GM19452 (cell line): ENCODE results near the gene ASTN2.

Experiments
- ATAC-seq: cut with Tn5 transposase; IDR thresholded peaks from one replicate; pipeline ENCODE4 v1.9.1; 2021; ENCODE audit not compliant: unreplicated experiment

ASTN2 gene

GRCh38 chr9:117306032-117306431 lies 108.8 kb downstream of the ASTN2 start:
- ATAC-seq: no peak

GRCh38 chr9:117305454-117305853 lies 109.4 kb downstream of the ASTN2 start:
- ATAC-seq: no peak

GRCh38 chr9:117304549-117304948 lies 110.3 kb downstream of the ASTN2 start:
- ATAC-seq: no peak

DNA sequence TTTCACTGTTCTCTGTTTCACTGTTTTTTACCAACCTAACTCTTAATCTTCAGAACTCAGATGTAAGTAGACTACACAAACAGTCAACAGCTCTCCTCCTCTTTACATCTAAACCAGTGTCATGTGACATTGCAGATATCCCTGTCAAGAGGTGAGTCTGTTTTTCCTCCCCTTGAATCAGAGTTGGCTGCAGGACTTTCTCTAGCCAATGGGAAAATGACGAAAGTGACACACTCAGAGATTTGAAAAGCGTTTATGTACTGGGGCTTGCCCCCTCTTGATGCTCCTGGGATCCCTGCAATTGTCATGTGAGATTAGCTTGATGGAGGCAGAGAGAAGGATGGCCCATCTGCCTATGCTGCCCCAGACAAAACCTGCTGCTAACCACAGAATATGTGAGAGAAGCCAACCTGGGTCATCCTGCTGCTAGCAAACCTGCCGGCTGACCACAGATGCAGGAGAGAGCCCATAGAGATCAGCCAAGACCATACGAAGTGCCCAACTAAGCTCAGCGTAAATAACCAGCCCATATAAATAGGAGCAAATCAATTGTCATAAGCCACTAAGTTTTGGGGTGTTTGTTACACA lies 111.1 kb downstream of the ASTN2 start:
- no peak for ATAC-seq

DNA sequence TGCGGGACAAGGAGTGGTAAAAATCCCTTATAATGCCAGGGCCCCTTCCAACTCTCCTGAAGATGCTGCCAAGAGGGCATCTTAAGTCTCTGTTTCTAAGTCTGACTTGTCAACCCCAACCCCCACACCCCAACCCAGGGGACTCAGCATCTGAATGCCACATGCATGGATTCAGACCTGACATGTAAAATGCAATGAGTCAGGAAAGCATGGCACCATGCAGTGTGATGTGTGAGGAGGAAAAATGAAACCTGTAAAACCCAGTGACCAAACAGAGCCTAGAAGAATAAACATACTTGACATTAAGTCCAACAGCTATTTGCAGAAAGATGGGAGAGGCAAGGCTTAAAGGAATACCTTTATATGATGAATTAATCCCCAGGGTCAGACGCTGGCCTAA lies 112.4 kb downstream of the ASTN2 start:
- no peak for ATAC-seq

DNA sequence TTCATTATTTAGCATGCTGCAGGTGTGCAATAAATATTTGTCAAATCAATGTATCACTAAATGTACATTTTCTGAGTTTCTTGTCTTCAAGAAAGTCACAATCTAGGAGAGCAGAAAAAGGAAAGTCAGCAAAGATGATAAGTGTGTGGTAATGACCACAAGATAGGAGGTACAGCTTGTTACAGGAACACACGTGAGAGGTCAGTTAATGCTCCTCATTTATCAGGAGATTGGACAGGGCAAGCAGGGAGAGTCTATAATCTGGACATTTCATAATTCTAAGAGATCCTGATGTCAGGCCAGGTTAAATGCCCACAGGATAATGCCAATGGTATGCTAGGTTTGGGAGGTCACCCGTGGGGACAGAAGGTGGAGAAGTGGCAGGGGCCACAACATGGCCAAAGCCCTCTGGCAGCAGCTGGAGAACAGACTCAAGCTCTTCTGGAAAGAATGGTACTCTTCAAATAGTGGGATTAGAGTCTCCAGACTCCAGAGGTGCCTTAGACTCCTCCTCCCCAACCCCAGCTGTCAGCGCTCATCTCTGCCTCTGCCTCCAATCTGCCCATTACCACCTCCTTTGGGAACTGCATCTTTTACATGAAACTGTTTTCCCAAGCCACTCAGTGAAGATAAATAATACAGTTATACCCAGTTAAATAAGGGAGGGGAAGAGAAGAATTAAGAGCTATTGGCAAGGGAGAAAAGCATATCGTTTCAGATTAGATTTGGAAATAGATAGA lies 114.3 kb downstream of the ASTN2 start:
- no peak for ATAC-seq

DNA sequence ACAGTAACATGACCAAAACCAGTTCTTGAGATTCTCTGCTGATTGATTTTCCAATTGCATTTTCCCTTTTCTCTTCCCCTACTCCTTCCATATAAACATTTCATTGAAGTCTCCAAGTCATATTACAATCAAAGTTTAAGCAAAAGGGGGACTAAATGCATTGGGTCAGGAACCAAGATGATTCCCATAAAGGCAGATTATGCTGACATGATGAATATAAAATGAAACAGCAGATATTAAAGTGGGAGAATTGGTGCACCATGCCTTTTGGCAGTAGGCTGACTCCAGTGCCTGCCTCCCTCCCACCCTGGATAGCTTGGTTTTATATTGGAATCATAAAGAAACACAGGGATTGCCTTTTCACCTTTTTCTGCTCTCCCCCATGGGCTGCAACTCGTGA lies 118.4 kb downstream of the ASTN2 start:
- no peak for ATAC-seq

- ATAC-seq: no peak
Measured at GRCh38 chr9:117293206-117294114, 121.4 kb downstream of the ASTN2 start.

GRCh38 chr9:117290856-117291622 lies 123.8 kb downstream of the ASTN2 start:
- no peak for ATAC-seq

DNA sequence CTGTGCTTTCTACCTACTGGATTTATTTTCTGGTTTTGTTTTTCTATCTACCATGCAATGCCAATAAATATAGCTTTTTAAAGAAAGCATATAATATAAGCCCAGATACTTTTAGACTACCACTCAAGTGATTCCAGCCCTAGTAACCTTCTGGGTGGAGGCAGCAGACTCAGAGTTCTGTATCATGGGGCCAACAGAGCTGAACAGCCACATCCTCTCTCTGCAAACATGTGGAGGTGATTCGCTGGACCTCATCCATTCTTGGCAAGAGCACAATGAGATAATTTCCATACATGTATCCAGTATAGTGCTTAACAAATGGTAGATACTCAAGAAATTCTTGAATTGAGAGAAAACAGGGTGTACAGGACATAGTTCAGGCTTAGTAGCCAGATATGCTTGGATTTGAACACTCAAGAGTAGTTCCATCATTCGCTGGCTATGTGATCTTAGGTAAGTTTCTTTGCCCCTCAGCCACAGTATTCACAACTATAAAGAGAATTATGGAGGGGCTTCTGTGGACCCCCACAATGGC lies 124.5 kb downstream of the ASTN2 start:
- no peak for ATAC-seq

GRCh38 chr9:117286245-117286644 lies 128.6 kb downstream of the ASTN2 start:
- no peak for ATAC-seq

GRCh38 chr9:117284414-117284813 lies 130.4 kb downstream of the ASTN2 start:
- ATAC-seq: no peak

- ATAC-seq: no peak
Measured at GRCh38 chr9:117282541-117282940, 132.3 kb downstream of the ASTN2 start.

DNA sequence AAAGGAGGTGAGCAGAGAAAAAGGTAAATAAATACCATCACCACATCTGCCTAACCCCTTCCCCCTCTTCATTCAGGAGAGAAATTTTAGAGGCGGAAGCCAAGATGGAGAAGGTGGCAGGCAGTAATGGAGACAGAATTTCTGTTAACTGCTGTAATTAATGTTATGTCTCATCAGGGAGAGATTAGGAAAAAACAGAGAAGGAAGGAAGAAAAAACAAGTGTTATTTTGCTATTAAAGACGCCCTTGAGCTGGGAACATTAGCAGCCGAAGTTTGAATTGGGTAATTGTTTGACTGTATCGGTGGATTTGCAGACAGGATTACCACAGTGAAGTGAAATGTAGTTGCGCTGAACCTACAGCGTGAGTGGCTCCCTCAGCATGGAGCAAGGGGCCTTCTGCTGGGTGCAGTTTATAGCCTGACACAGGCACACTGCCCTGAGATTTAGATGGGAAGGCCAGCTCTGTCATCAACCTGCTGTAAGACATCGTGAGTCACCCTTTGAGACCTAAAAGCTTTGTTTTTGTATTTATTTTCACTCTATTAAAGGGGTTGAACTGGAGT lies 136.3 kb downstream of the ASTN2 start:
- no peak for ATAC-seq

- no peak for ATAC-seq
Measured at GRCh38 chr9:117278020-117278419, 136.8 kb downstream of the ASTN2 start.

DNA sequence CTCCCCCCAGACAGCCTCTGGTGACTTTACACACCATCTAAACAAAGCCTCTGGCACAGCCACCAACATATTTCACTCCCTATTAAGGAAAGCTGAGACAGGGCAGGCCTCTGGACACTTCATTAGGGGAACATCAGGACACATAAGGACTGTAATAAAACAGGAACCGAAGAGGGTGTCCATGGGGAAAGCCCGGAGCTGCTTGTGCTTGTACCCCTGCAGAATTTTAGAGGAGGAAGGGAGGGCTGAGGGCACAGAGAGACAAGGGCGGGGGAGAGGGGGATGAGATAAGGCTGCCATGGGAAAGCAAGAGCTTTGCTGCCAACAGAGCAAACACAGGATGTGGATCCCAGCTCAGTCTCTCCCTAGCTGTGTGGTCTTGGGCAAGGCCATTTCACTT lies 138.4 kb downstream of the ASTN2 start:
- no peak for ATAC-seq

DNA sequence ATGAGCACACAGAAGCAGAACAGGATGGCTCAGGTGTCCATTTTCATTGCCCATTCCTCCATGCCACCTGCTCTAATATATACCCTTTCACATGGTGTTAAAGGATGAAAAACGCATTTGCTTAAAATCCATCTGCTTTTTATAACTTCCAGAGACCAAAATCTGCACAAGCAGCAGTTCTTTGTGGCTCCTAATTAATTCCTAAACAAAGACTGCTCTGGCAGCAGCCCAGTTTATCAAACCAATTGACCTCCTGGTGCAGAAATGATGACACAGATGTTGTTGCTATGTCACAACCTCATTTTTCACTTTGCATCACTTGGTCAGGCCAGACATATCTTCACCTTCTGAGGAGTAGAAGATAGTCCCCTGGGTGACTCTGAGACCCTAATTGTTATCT lies 141.2 kb downstream of the ASTN2 start:
- no peak for ATAC-seq

GRCh38 chr9:117268847-117269446 lies 145.9 kb downstream of the ASTN2 start:
- no peak for ATAC-seq

DNA sequence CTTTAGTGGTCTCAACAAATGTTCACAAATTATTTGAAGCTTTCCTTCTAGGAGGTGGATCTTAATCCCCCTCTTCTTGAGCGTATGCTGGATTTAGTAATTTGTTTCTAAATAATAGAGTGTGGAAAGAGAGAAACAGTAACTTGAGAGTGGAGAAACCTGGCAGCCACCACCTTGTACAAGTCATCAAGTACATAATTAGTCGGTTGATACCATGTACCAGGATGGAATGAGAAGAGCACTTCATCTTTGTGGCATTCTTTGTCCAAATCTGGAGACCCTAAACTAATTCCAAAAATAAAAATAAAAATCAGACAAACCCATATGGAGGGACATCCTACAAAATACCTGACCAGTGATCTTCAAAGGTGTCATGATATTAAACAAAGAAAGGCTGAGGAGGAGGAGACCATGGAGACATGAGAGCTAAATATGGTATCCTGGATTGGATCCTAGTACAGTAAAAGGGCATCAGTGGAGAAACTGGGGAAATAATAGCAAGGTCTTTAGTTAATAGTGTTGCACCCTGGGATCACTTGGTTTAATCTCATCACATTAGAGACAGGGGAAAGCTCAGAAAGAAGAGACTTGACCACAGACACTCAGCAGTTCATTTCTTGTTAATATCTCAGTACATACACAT lies 147.9 kb downstream of the ASTN2 start:
- ATAC-seq: no peak

DNA sequence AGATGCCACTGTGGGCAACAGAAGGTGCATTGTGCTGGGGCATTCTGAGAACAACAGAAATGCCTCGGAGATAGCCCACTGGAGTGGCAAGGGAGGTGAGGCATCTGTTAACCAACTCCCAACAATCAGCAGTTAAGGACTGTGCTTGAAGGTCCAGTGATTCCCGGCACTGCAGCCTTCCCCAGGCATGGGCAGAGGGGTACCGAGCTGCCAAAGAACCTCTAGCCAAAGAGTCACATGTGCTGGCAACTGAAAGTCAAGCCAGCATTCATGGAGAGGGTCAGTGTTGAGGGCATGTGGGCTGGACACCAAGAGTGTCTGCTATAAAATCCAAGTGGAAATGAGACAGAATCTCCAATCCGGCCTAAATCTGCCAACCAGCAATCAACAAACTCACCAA lies 149.6 kb downstream of the ASTN2 start:
- ATAC-seq: no peak
